Heart right ventricle (tissue), 16 donors: ENCODE results near the gene EEPD1. TPM values are rescaled to one million over a fixed set of nuclear protein-coding genes. Genes with fewer than 3 reads are reported as not detected.
"Not testable (repeated sequence)": the region's sequence is repeated elsewhere in the genome, so short reads cannot be mapped to it uniquely, and the experiment has no call there.

Experiments used
- ATAC-seq, 8 donors: fragments of 200-7000 bp; cut with Tn5 transposase; one replicate each; pipeline ENCODE4 v1.9.1; 2020; ENCODE audit warnings: mild to moderate bottlenecking in 8 of 8, moderate library complexity in 8 of 8, moderate number of reproducible peaks in 1 of 8
- DNase-seq, 2 donors: peaks; one replicate each; pipeline ENCODE4 v3.0.0-alpha.2; 2020
- H3K27ac ChIP-seq, 10 donors: fragments of 200-600 bp; sonication (generic) in 2 of 10; one replicate each; pipeline versions ENCODE4 v1.5.0 to v1.8.0; 2020 to 2022; ENCODE audit warnings: mild to moderate bottlenecking in 3 of 10
- H3K27me3 ChIP-seq, 7 donors: fragments of 200-600 bp; one replicate each; pipeline ENCODE4 v1.8.0; 2021 to 2022; ENCODE audit warnings: mild to moderate bottlenecking in 2 of 7
- H3K36me3 ChIP-seq, 9 donors: fragments of 200-600 bp; sonication (generic) in 1 of 9; one replicate each; pipeline versions ENCODE4 v1.5.0 to v1.8.0; 2020 to 2022; ENCODE audit warnings: mild to moderate bottlenecking in 2 of 9
- H3K4me1 ChIP-seq, 9 donors: fragments of 200-600 bp; sonication (generic) in 1 of 9; one replicate each; pipeline versions ENCODE4 v1.5.0 to v1.8.0; 2020 to 2022; ENCODE audit warnings: mild to moderate bottlenecking in 4 of 9
- H3K4me3 ChIP-seq, 10 donors: fragments of 200-600 bp; sonication (generic) in 2 of 10; one replicate each; pipeline versions ENCODE4 v1.5.0 to v1.8.0; 2020 to 2022; ENCODE audit warnings: mild to moderate bottlenecking in 7 of 10, moderate library complexity in 2 of 10
- H3K9me3 ChIP-seq, 11 donors: fragments of 200-600 bp in 10 of 11; sonication (generic) in 2 of 11; one replicate each; pipeline versions ENCODE4 v1.5.0 to v1.8.0; 2013 to 2022; ENCODE audit warnings: mild to moderate bottlenecking in 2 of 11, control low read depth in 1 of 11, moderate library complexity in 1 of 11
- WGBS, 2 donors: extraction: QIAGEN DNeasy Blood & Tissue Kit; methylation state at CpG; one replicate each; pipeline ENCODE4 v1.1.7; 2013; ENCODE audit warnings: inconsistent platforms in 1 of 2; 5-methylcytosine and 5-hydroxymethylcytosine counted together
- intact Hi-C, 10 donors: fragments of 100-400 bp; cut with DNase I; formaldehyde crosslinking; loops; one replicate each; pipeline versions ENCODE4 v1.11.1 to v1.14.2; 2022
- polyA plus RNA-seq, 2 donors: library from polyadenylated mRNA; stranded (reverse); fragments of 200-250 nt; gene quantifications; one replicate each; pipeline ENCODE4 v1.2.3, GENCODE V29; 2013
- total RNA-seq, 10 donors: library from RNA; stranded (reverse); fragmentation: NEBNext Ultra II Directional in 3 of 10; extraction: Animal tissue kit (Norgen Biotek cat#: 25700) in 3 of 10; gene quantifications; one replicate each; pipeline versions ENCODE4 v1.2.1 to v1.2.4, GENCODE V29; 2021 to 2023
- TF ChIP-seq, protein P1 (sequence below), 9 donors: fragments of 200-600 bp; sonication (generic) in 2 of 9; IDR thresholded peaks; one replicate each; pipeline versions ENCODE4 v1.5.0 to v1.8.0; 2021 to 2022; ENCODE audit warnings: antibody characterized with exemption in 9 of 9, mild to moderate bottlenecking in 5 of 9, moderate library complexity in 1 of 9
- donor health status: Arrhythmogenic right ventricular cardiomyopathy.
- donor health status: ischemic (EF 13 %, LVEDD 7.1; RV severe dilation, severe dysfunction).
- donor health status: healthy with polysubstance abuse.
- donor health status: DM: no; HTN: yes; CAD: no.
- donor health status: DM: no; HTN: no; CAD: no.
- donor health status: ischemic (EF 25% LVEDD 6.9; RV normal size, moderate dysfunction).
- donor health status: ischemic (EF 25% LVEDD 5.7; RV mildly dilated, moderate dysfunction).
- donor health status: healthy.
- donor health status: DM: yes; HTN: yes; CAD: no.
- donor health status: Ischemic cardiomyopathy.
- donor health status: ischemic (EF 35%, LVEDD 5.7; RV mildly dilated, moderate dysfunction).
- donor health status: nonischemic (EF 11% LVEDD 7.7; RV severe dilation, severe dysfunction).
- donor health status: DM: yes; HTN: yes; CAD: no.
- donor health status: PGD.
- donor health status: ischemic (EF 29% LVEDD 5.4; RV normal size, mild dysfunction).
- donor health status: nonischemic (EF 23%, LVEDD 6.1; RV moderate dilation, normal function).

EEPD1 gene
- total and polyA plus RNA-seq, 12 donors, result 6.1 to 15.2 (median 8.4) TPM

DNA sequence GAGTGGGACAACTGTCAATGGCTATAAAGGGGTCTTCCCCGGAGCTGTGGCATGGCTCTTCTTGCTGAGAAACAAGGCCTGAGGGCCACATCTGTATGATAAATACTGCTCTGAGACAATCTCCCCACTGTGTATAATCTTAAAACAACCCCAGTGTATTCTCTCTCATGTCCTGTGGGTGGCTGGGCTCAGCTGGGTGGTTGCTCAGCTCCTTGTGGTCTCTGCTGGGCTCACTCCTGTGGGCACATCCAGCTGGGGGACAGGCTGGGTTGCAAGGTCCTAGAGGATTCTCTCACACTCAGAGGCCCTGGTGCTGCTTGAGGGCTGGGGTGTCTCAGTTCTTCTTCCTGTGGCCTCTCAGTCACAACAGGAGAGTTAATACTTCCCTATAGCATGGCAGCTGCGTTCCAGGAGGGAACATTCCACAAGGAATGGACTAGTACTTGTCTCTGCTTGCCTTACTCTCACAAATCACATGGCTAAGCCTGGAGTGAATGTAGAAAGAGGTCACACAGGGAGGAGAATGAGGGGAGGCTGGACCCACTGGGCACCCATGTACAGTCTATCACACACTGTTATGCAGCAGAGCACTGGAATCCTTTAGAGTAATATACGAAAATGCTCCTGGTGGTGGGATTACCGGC lies 4.5 kb upstream of the EEPD1 start:
- no peak overlapping the region for H3K4me3 ChIP-seq
- no peak overlapping the region for H3K27ac ChIP-seq
- peaks cover 0 to 10% (median 0%) of the 10 kb centered on the region in 11 donors for H3K9me3 ChIP-seq
- WGBS, 2 donors, result 72 to 90% methylated on average over 4 of the region's 4 CpGs
- H3K27me3 ChIP-seq, result no peaks in the 10 kb centered on the region
- no peaks in the 10 kb centered on the region for H3K36me3 ChIP-seq
- H3K4me1 ChIP-seq, result peaks cover 0 to 15% (median 7%) of the 10 kb centered on the region in 9 donors
- TF ChIP-seq, protein P1, sequence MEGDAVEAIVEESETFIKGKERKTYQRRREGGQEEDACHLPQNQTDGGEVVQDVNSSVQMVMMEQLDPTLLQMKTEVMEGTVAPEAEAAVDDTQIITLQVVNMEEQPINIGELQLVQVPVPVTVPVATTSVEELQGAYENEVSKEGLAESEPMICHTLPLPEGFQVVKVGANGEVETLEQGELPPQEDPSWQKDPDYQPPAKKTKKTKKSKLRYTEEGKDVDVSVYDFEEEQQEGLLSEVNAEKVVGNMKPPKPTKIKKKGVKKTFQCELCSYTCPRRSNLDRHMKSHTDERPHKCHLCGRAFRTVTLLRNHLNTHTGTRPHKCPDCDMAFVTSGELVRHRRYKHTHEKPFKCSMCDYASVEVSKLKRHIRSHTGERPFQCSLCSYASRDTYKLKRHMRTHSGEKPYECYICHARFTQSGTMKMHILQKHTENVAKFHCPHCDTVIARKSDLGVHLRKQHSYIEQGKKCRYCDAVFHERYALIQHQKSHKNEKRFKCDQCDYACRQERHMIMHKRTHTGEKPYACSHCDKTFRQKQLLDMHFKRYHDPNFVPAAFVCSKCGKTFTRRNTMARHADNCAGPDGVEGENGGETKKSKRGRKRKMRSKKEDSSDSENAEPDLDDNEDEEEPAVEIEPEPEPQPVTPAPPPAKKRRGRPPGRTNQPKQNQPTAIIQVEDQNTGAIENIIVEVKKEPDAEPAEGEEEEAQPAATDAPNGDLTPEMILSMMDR (IDR thresholded peaks at IDR 0.05), result no peak
- ATAC-seq (no peak), DNase-seq (no peak)
- intact Hi-C loops, result no loop called here

DNA sequence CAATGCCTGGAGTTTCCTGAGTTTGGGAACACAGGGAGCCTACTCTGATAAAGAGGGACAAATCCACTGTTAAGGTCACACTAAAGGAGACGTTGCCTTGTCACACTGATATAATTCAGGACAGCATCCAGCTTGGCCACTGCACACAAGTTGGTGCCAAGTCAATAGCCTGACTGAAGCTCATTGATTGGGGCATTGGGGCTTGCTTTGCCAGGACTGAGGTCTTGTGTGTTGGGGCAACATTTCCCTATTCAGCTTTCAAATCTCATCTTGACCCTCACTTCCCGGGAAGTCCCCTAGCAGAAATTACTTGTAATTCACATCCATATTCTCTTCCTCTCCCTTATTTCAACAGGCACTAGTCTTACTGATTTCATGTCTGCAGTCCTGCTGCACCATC lies 3.8 kb upstream of the EEPD1 start:
- intact Hi-C loops, H3K27ac ChIP-seq, H3K9me3 ChIP-seq, ATAC-seq, H3K36me3 ChIP-seq, H3K4me3 ChIP-seq, H3K27me3 ChIP-seq, DNase-seq: not testable (repeated sequence)
- whole genome bisulfite sequencing, 2 donors, result 89% methylated on average over 1 of the region's 2 CpGs; no CpG with 5 or more reads in 1 of the 2 donors
- H3K4me1 ChIP-seq, result peaks cover 0 to 22% (median 13%) of the 10 kb centered on the region in 9 donors

- Histone ChIP-seq H3K27ac (no peak overlapping the region), H3K4me1 (peaks cover 0 to 27% (median 20%) of the 10 kb centered on the region in 9 donors), H3K27me3 (no peaks in the 10 kb centered on the region), H3K36me3 (no peaks in the 10 kb centered on the region), H3K4me3 (no peak overlapping the region), H3K9me3 (peaks cover 0 to 10% (median 0%) of the 10 kb centered on the region in 11 donors)
- 88% methylated on average over 8 of the region's 8 CpGs for WGBS, 2 donors
- TF ChIP-seq, protein P1 (IDR thresholded peaks at IDR 0.05), result no peak
- no peak for ATAC-seq
- DNase-seq, result no peak
- intact Hi-C loops, result loop anchor here in 6 of 10 donors (5.0 to 10.0 kb wide), 6 partner anchors 33 to 165 kb away; no protein-coding TSS in a partner anchor
Observed at GRCh38 chr7:36149694-36150452, 3.2 kb upstream of the EEPD1 start.

DNA sequence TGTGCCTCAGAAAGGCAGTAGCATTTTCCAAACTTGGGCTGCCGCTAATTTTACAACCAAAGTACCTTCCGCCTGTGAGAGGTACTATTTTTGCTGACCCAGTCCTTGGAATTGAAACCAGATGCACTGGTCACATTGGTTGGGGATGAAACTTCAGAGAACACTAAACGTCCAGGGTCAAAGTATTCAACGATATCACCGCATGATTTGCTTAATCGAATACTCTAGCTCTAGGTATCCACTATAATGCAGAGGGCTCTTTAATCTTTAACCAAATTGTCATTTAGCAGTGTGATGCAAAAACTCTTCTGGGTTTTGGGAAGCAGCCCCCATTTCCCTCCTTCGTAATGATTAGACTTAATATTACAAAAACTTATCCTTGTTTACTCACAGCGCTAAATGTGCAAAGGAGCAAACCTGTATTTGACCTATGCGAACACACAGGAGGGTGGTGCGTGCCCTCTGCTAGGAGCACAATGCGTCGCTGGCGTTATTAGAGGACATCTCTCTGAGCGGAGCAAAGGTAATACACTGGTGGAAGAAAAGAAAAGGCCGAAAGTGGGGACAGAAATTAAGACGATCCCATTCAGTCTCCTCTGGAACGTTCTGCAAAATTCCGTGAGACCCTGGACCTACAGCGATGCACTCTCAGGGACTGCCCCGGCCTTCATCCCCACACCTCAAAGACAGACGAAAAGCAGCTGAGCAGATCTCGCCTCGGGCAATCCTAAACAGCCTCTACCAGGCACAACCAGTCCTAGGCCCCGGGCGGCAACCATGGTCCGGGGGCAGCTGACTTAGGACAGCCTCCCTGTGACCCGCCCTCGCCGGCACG lies 916 bp upstream of the EEPD1 start:
- Histone ChIP-seq H3K27ac (peak overlapping the region; percentile 27 to 92 (median 80)), H3K9me3 (peaks cover 0 to 10% (median 0%) of the 10 kb centered on the region in 11 donors), H3K4me3 (peak overlapping the region in 9 of 10 donors; percentile 20 to 95 (median 92)), H3K36me3 (no peaks in the 10 kb centered on the region), H3K4me1 (peaks cover 6 to 45% (median 41%) of the 10 kb centered on the region in 9 donors), H3K27me3 (no peaks in the 10 kb centered on the region)
- 40 to 45% methylated on average over 30 of the region's 30 CpGs for WGBS, 2 donors
- intact Hi-C loops, result loop anchor here in 6 of 10 donors (1.0 to 10.0 kb wide), 8 partner anchors 23 to 167 kb away; no protein-coding TSS in a partner anchor
- DNase-seq (no peak), ATAC-seq (no peak)
- TF ChIP-seq, protein P1 (IDR thresholded peaks at IDR 0.05), result no peak
